ENCODE measurements around the gene CTNNA1. TPM values are rescaled to one million over a fixed set of nuclear protein-coding genes. Genes with fewer than 3 reads are reported as not detected.
"Not testable (repeated sequence)": the region's sequence is repeated elsewhere in the genome, so short reads cannot be mapped to it uniquely, and the experiment has no call there.

Gene CTNNA1
- polyA plus RNA-seq (2014; cell fraction: cytosol; rRNA removed) = 123 and 129 TPM in 2 replicates
- 77.1 and 82.1 TPM in 2 replicates for polyA plus RNA-seq (2014; cell fraction: nucleus; rRNA removed)

GRCh38 chr5:138752951-138753793 lies at the start of gene CTNNA1:
Gene CTNNA1 (plus strand): TSS chr5:138753425. CDS start chr5:138781925, 28,500 bp downstream.
- DNase-seq (ENCODE audit: low spot score) = peak; percentile 46

- DNase-seq (ENCODE audit: low spot score) = not testable (repeated sequence)
These were observed 49.4 kb upstream of the CTNNA1 start for GRCh38 chr5:138703777-138704176.

- peak; percentile 82 for DNase-seq (ENCODE audit: low spot score)
These were observed 48.2 kb upstream of the CTNNA1 start for GRCh38 chr5:138705007-138705406.

GRCh38 chr5:138705567-138705966 lies 47.7 kb upstream of the CTNNA1 start:
- peak; percentile 53 for DNase-seq (ENCODE audit: low spot score)

- no peak for DNase-seq (ENCODE audit: low spot score)
These were observed 46.4 kb upstream of the CTNNA1 start for GRCh38 chr5:138706655-138707480.

GRCh38 chr5:138708791-138709190 lies 44.4 kb upstream of the CTNNA1 start:
- no peak for DNase-seq (ENCODE audit: low spot score)

GRCh38 chr5:138709202-138709601 lies 44.0 kb upstream of the CTNNA1 start:
- no peak for DNase-seq (ENCODE audit: low spot score)

- no peak for DNase-seq (ENCODE audit: low spot score)
These were observed 42.1 kb upstream of the CTNNA1 start for GRCh38 chr5:138711087-138711486.

- no peak for DNase-seq (ENCODE audit: low spot score)
These were observed 41.4 kb upstream of the CTNNA1 start for GRCh38 chr5:138711811-138712210.

- no peak for DNase-seq (ENCODE audit: low spot score)
These were observed 40.9 kb upstream of the CTNNA1 start for GRCh38 chr5:138712324-138712723.

GRCh38 chr5:138712791-138713190 lies 40.4 kb upstream of the CTNNA1 start:
- DNase-seq (ENCODE audit: low spot score) = peak; percentile 57

- DNase-seq (ENCODE audit: low spot score) = no peak
These were observed 40.0 kb upstream of the CTNNA1 start for GRCh38 chr5:138713247-138713646.

- DNase-seq (ENCODE audit: low spot score) = no peak
These were observed 38.5 kb upstream of the CTNNA1 start for GRCh38 chr5:138714694-138715093.

- DNase-seq (ENCODE audit: low spot score) = not testable (repeated sequence)
These were observed 37.2 kb upstream of the CTNNA1 start for GRCh38 chr5:138715931-138716432.

GRCh38 chr5:138716456-138716924 lies 36.7 kb upstream of the CTNNA1 start:
- peak; percentile 50 for DNase-seq (ENCODE audit: low spot score)

GRCh38 chr5:138717399-138717798 lies 35.8 kb upstream of the CTNNA1 start:
- no peak for DNase-seq (ENCODE audit: low spot score)

GRCh38 chr5:138719811-138720210 lies 33.4 kb upstream of the CTNNA1 start:
- no peak for DNase-seq (ENCODE audit: low spot score)

- no peak for DNase-seq (ENCODE audit: low spot score)
These were observed 32.4 kb upstream of the CTNNA1 start for GRCh38 chr5:138720840-138721239.

- DNase-seq (ENCODE audit: low spot score) = peak; percentile 58
These were observed 31.2 kb upstream of the CTNNA1 start for GRCh38 chr5:138721979-138722378.

GRCh38 chr5:138722544-138723177 lies 30.6 kb upstream of the CTNNA1 start:
- no peak for DNase-seq (ENCODE audit: low spot score)

- DNase-seq (ENCODE audit: low spot score) = no peak
These were observed 28.6 kb upstream of the CTNNA1 start for GRCh38 chr5:138724470-138725146.
